Vagina (tissue), 2 donors: ENCODE data around the gene AP3M1. TPM values are rescaled to one million over a fixed set of nuclear protein-coding genes. Genes with fewer than 3 reads are reported as not detected.

ENCODE experiments used
- DNase-seq, 2 donors: peaks; one replicate each; pipeline ENCODE4 v3.0.0-alpha.2; 2017; ENCODE audit errors: extremely low spot score in 2 of 2
- H3K27ac ChIP-seq: fragments of 200-600 bp; sonication (generic); one replicate; pipeline ENCODE4 v1.5.1; 2019
- H3K27me3 ChIP-seq: fragments of 200-600 bp; sonication (generic); one replicate; pipeline ENCODE4 v1.5.1; 2019
- H3K36me3 ChIP-seq, 2 donors: fragments of 200-600 bp; sonication (generic); one replicate each; pipeline ENCODE4 v1.5.1; 2017 to 2019
- H3K4me1 ChIP-seq: fragments of 200-600 bp; sonication (generic); one replicate; pipeline ENCODE4 v1.5.1; 2019
- H3K4me3 ChIP-seq, 2 donors: fragments of 200-600 bp; sonication (generic); 1 replicate in 1 of 2; 2 replicates in 1 of 2; pipeline ENCODE4 v1.5.1; 2016 to 2019
- H3K9me3 ChIP-seq: fragments of 200-600 bp; sonication (generic); one replicate; pipeline ENCODE4 v1.5.1; 2019
- CTCF ChIP-seq, 3 experiments: fragments of 450-650 bp in 2 of 3; fragments of 200-600 bp in 1 of 3; sonication (generic) in 1 of 3; IDR thresholded peaks; one replicate each; pipeline ENCODE4 v1.5.1; 2017 to 2019; ENCODE audit warnings: antibody characterized with exemption in 3 of 3, mild to moderate bottlenecking in 2 of 3, moderate library complexity in 2 of 3
- POLR2A ChIP-seq, 2 donors: fragments of 450-650 bp; IDR thresholded peaks; one replicate each; pipeline ENCODE4 v1.6.1; 2017; ENCODE audit warnings: antibody characterized with exemption in 2 of 2, mild to moderate bottlenecking in 2 of 2, moderate library complexity in 2 of 2
- POLR2AphosphoS5 ChIP-seq, 2 donors: sonication (generic); formaldehyde crosslinking; IDR thresholded peaks; one replicate each; pipeline ENCODE4 v1.9.0; 2017; ENCODE audit warnings: antibody characterized with exemption in 2 of 2, mild to moderate bottlenecking in 2 of 2, low read depth in 1 of 2; ENCODE audit not compliant: insufficient read depth in 1 of 2
- intact Hi-C: fragments of 100-400 bp; cut with DNase I; formaldehyde crosslinking; loops from one replicate; pipeline ENCODE4 v1.15.1; 2023
- total RNA-seq: library from RNA; depleted of rRNA; stranded (reverse); fragments of >200 nt; gene quantifications from one replicate; pipeline ENCODE4 v1.2.3, GENCODE V29; 2016

Gene AP3M1
- total RNA-seq, 1 donor from 2014 or later, result 19.6 TPM

GRCh38 chr10:74160013-74160412 lies 9.4 kb upstream of the AP3M1 start:
- Histone ChIP-seq H3K4me3 (no peak overlapping the region), H3K4me1 (peaks cover 9% of the 10 kb centered on the region), H3K27me3 (no peaks in the 10 kb centered on the region), H3K9me3 (no peaks in the 10 kb centered on the region), H3K36me3 (no peaks in the 10 kb centered on the region), H3K27ac (no peak overlapping the region)
- intact Hi-C loops, result no loop called here
- TF ChIP-seq POLR2AphosphoS5 (IDR thresholded peaks at IDR 0.05; ENCODE audit: insufficient read depth in 1 of 2, low read depth in 1 of 2), result no peak
- no peak for TF ChIP-seq CTCF (IDR thresholded peaks at IDR 0.05)
- TF ChIP-seq POLR2A (IDR thresholded peaks at IDR 0.05), result no peak
- no peak for DNase-seq

GRCh38 chr10:74156919-74157289 lies 6.3 kb upstream of the AP3M1 start:
- Histone ChIP-seq H3K27me3 (no peaks in the 10 kb centered on the region), H3K36me3 (no peaks in the 10 kb centered on the region), H3K4me3 (no peak overlapping the region), H3K9me3 (no peaks in the 10 kb centered on the region), H3K4me1 (peaks cover 27% of the 10 kb centered on the region), H3K27ac (no peak overlapping the region)
- no peak for DNase-seq
- intact Hi-C loops, result no loop called here
- no peak for TF ChIP-seq POLR2A (IDR thresholded peaks at IDR 0.05)
- TF ChIP-seq CTCF (IDR thresholded peaks at IDR 0.05), result no peak
- TF ChIP-seq POLR2AphosphoS5 (IDR thresholded peaks at IDR 0.05; ENCODE audit: insufficient read depth in 1 of 2, low read depth in 1 of 2), result no peak

GRCh38 chr10:74153676-74154075 lies 3.0 kb upstream of the AP3M1 start:
- no peak for DNase-seq
- H3K4me1 ChIP-seq, result peaks cover 46% of the 10 kb centered on the region
- H3K27me3 ChIP-seq, result no peaks in the 10 kb centered on the region
- no peaks in the 10 kb centered on the region for H3K36me3 ChIP-seq
- intact Hi-C loops, result no loop called here
- H3K4me3 ChIP-seq, result no peak overlapping the region
- no peak overlapping the region for H3K27ac ChIP-seq
- TF ChIP-seq POLR2AphosphoS5 (IDR thresholded peaks at IDR 0.05; ENCODE audit: insufficient read depth in 1 of 2, low read depth in 1 of 2) (no peak), CTCF (IDR thresholded peaks at IDR 0.05) (no peak), POLR2A (IDR thresholded peaks at IDR 0.05) (no peak)
- H3K9me3 ChIP-seq, result no peaks in the 10 kb centered on the region

GRCh38 chr10:74153123-74153522 lies 2.5 kb upstream of the AP3M1 start:
- Histone ChIP-seq H3K4me1 (peaks cover 49% of the 10 kb centered on the region), H3K4me3 (no peak overlapping the region), H3K27ac (no peak overlapping the region), H3K36me3 (no peaks in the 10 kb centered on the region), H3K9me3 (no peaks in the 10 kb centered on the region), H3K27me3 (no peaks in the 10 kb centered on the region)
- TF ChIP-seq CTCF (IDR thresholded peaks at IDR 0.05) (no peak), POLR2AphosphoS5 (IDR thresholded peaks at IDR 0.05; ENCODE audit: insufficient read depth in 1 of 2, low read depth in 1 of 2) (no peak)
- DNase-seq, result no peak
- intact Hi-C loops, result no loop called here

- Histone ChIP-seq H3K36me3 (no peaks in the 10 kb centered on the region), H3K4me1 (peaks cover 48% of the 10 kb centered on the region), H3K9me3 (no peaks in the 10 kb centered on the region), H3K4me3 (peak overlapping the region; percentile 68 to 88), H3K27me3 (no peaks in the 10 kb centered on the region), H3K27ac (peak overlapping the region; percentile 82)
- intact Hi-C loops, result no loop called here
- TF ChIP-seq POLR2AphosphoS5 (IDR thresholded peaks at IDR 0.05; ENCODE audit: insufficient read depth in 1 of 2, low read depth in 1 of 2) (no peak), POLR2A (IDR thresholded peaks at IDR 0.05) (no peak), CTCF (IDR thresholded peaks at IDR 0.05) (no peak)
- no peak for DNase-seq
These were observed 1.5 kb upstream of the AP3M1 start for GRCh38 chr10:74151879-74152722.
